Stimulated activated CD4-positive, alpha-beta T cell treated with anti-CD3 and anti-CD28 coated beads, Interleukin-15, amount 100 ng/mL, for 1 hour (primary cell): Measurements from ENCODE around the gene GRAP.
"Not testable (repeated sequence)": the region's sequence is repeated elsewhere in the genome, so short reads cannot be mapped to it uniquely, and the experiment has no call there.

Source experiments
- DNase-seq, 2 donors: peaks; one replicate each; pipeline ENCODE4 v3.0.0-alpha.2; 2020; ENCODE audit warnings: low read depth in 1 of 2, low spot score in 1 of 2

Gene GRAP

GRCh38 chr17:19046782-19047375 is at the start of gene GRAP:
Gene GRAP (minus strand): TSS chr17:19046957. CDS start chr17:19046926, 31 bp downstream.
- not testable (repeated sequence) for DNase-seq

GRCh38 chr17:19093684-19094438 is 47.1 kb upstream of the GRAP start:
- not testable (repeated sequence) for DNase-seq

DNA sequence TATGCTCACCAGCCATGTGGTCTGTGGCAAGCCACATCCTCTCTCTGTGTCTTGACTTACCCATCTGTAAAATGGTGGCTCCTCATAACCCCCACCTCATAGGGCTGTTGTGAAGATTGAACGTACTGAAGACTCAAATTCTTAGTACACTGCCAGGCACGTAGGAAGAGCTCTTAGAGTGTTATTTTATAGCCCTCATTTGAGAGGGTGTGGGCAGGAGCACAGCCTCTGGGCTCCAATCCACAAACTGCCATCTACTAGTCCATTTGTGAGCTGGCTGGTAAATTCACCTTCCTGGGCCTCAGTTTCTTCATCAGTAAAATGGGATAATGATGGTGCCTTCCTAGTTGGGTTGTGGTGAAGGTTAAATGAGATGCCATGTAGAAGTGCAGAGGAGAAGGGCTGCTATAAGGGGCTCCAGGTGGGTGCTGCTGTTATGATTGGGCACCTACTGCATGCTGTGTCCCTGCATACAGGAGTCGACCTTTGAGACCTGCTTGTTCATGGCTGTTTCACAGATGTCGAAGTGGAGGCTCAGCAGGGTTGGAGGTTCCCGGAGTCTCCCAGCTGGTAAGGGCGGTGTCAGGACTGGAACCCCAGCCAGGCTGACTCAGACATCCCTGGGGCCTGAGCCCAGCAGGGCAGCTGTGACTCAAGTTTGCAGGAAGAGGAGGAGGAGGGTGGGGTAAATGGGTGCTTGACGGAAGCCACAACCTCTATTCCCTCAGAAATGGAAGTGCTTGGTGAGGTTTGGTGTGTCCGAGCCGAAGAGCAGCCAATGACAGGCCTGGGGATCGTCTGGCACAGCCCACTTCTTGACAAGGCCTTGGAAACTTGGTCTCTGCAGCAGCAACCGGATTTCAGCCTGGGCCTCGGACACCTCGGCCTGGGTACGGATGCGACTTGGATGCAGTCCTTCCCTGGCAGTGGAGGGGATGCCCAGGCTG is 46.3 kb upstream of the GRAP start:
- not testable (repeated sequence) for DNase-seq

DNA sequence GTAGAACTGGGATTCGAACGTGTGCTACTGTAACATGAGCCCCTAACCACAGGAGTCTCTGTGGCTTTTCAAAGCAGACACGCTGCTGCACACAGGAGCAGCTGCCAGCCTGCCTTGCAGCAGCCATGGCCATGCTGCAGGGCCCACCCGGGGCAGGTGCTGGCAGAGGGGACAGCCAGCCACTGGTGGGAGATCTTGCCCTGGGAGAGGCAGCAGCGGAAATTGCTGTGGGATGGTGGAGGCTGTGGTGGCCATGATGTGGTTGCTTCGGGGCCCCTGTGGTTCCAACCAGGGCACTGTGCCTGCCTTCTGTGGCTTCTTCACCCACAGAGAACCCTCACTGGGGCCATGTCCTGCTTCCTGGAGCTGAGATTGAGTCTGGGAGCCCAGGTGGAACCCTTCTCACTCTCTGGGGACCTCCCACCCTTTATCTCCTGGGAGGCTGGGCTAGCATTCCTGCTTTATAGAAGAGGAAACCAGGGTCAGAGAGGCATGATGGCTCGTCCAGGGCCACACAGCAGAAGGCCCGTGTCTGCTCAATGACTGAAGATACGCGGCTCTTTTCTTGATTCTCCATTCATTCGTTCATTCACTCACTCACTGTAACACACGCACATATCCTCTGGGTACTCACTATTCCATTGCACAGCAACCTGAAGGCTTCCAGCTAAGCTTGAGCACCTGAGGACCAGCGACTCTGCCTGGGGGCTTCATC is 43.5 kb upstream of the GRAP start:
- not testable (repeated sequence) for DNase-seq

DNA sequence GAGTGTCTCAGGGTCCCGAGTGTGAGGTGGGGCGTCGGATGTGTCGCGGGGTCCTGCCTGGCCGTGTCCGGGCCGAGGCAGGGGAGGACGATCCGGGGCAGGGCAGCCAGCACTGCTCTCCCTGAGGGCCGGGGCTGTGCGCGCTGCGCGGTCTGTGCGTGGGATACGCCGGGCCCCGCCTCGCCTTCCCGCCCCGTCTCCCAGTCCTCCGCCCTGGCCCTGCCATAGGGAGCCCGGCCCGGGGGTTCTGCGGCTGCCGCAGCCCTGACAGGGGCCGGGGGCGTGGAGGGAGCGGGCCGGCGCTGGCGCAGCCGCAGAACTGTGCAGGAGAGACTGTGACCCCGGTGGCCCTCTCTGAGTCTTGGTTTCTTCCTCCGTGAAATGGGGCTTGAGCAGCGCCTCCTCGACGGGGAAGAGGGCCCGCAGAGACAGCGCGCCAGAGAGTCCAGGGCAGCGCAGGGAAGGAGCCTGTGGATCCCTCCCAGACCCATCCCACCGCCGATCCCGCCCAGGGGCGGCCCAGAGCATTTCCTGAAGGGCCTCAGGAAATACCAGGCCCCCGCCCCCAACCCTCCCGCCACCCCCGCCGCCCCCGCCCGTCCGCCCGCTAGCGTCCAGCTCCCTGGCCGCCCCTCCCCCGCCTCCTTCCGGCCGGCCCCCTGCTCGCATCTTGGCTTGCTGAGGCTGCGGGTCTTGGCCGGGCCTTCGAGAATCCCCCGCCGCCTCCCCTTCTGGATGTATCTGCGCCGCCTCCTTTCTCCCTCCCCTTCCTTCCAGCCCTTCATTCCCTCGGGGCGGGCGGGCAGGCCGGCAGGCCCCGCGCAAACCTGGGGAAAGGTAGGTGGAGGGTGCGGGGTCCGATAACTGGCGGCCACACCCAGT is 42.3 kb upstream of the GRAP start:
- DNase-seq: not testable (repeated sequence)

GRCh38 chr17:19077386-19077785 is 30.6 kb upstream of the GRAP start:
- DNase-seq: not testable (repeated sequence)

DNA sequence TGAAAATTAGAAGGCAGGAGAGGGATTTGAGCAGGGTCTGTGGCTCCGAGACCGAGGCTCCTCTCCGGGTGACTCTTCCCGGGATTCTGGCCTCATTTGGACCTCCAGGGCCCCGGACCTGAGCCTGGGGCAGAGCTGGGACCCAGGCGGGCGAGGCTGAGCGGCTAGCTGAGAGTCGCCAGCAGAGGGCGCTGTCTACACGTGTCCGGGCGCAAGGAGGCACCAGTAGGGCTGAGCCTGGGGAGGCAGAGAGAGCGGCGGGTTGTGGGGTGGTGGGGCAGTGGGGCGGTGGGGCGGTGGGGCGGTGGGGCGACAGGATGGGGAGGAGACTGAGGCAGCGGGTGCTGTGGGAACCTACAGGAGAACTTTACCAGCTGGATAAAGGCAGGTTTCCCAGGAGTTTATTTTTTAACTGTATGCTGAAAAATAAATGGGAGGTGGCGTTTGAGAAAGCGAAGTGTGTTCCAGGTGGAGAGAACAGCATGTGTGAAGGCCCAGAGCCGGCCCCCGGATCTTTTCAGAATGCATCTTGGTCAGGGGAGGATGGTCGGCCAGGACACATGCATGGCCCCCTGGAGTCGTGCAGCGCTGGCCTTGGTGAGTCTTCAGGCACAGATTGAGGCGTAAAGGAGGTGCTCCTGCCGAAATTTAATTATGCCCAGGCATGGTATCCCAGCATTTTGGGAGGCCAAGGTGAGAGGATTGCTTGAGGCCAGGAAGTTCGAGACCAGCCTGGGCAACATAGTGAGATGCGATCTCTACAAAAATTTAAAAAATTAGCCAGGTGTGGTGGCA is 29.8 kb upstream of the GRAP start:
- DNase-seq: peak in 1 of 2 donors; percentile 7

- DNase-seq: not testable (repeated sequence)
Observed at GRCh38 chr17:19070318-19071168, 23.8 kb upstream of the GRAP start.

DNA sequence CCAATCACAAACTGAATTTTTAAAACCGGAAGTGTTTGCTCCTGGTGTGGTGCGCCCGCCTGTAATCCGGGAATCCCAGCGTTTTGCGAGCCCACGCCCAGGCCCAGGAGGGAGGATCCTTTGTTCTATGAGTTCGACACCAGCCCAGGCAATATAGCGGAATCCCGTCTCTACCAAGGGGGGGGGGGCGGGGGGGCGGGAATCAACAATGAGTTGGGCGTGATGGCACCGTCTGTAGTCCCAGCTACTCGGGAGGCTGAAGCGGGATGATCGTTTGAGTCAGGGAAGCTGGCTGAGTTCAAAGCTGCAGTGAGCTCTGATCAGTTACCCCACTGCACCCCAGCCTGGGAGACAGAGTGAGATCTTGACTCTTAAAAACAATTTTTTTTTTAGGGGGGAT is 17.6 kb upstream of the GRAP start:
- not testable (repeated sequence) for DNase-seq

DNA sequence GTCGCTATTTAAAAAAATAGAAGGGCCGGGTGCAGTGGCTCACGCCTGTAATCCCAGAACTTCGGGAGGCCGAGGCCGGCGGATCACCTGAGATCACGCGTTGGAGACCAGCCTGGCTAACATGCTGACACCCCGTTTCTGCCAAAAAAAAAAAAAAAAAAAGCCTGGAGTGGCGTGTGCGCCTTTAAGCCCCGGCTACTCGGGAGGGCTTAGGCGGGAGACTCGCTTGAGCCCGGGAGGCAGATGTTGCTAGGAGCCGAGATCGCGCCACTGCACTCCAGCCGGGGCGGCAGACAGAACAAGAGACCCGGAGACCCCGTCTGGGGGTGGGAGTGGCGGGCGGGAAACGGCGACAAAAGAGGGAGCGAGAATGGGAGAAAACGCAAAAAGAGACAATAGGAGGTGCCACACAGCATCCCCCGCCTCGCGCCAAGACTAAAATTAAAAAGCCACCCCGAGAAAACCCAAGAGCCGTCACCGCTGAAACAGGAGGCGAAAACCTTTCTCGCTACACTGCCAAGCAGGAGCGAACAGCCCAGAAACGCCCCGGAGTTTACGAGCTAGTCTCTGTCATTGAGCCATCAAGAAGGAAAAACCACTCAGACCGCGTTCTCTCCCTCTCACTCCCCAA is 16.7 kb upstream of the GRAP start:
- DNase-seq: peak; percentile 60 to 80

DNA sequence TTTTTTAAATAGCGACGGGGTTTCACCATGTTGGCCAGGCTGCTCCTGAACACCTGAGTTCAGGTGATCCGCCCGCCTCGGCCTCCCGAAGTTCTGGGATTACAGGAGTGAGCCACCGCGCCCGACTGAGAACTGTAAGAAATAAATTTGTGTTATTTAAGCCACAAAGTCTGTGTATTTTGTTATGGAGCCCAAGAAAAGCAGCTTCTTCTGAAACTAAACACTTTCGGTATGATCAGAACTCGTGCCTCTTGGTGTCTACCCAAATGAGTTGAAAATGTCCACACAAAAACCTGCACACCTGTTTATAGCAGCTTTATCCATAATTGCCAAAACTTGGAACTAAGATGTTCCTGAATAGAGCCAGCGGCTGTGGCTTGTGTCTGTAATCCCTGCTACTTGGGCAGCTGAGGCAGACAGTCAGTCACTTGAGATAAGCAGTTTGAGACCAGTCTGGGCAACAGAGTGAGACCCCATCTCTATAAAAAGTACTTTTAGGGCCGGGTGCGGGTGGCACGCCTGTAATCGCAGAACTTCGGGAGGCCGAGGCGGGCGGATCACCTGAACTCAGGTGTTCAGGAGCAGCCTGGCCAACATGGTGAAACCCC is 16.1 kb upstream of the GRAP start:
- DNase-seq: not testable (repeated sequence)

GRCh38 chr17:19062009-19062717 is 15.4 kb upstream of the GRAP start:
- DNase-seq: not testable (repeated sequence)

- not testable (repeated sequence) for DNase-seq
Observed at GRCh38 chr17:19055447-19055846, 8.7 kb upstream of the GRAP start.

DNA sequence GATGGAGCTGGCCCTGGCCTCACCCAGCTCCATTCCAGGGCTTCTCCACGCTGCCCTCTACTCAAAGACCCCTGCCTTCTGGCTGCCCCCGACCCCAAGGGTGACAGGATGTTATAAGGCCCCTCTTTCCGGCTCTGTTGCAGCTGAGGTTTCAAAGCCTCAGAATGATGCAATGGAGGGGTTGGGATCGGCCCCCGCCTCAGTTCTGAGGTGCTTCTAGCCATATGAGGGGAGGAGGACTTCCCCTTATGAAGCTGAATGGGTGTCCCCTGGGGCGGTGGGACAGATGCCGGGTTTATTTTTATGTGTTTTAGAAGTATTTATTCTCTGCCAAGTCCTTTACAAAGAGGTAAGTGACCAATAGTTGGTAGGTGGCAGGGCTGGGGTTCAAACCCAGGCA is 2.1 kb upstream of the GRAP start:
- not testable (repeated sequence) for DNase-seq

GRCh38 chr17:19047510-19047909 is 753 bp upstream of the GRAP start:
- DNase-seq: not testable (repeated sequence)

GRCh38 chr17:19044643-19045042 is 2.1 kb downstream of the GRAP start:
- DNase-seq: not testable (repeated sequence)

DNA sequence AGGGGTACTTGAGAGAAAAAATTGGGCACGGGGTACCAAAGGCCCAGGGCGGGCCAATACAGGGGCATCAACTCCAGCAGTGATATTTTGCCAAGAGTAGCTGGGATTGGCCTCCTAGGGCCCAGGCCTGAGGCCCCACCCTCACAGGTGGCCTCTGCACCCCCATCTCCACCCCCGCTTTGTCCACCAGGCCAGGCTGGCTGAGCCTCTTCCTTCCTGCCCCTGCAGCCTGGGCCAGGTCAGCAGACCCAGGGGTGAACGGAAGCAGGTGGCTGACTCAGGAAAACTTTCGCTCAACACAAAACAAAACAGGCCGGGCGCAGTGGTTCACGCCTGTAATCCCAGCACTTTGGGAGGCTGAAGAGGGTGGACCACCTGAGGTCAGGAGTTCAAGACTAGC is 3.7 kb downstream of the GRAP start:
- DNase-seq: not testable (repeated sequence)
